Left ventricle myocardium inferior (tissue), 1 donor: ENCODE data around the gene CES4A. TPM values are rescaled to one million over a fixed set of nuclear protein-coding genes. Genes with fewer than 3 reads are reported as not detected.
"Not testable (repeated sequence)": the region's sequence is repeated elsewhere in the genome, so short reads cannot be mapped to it uniquely, and the experiment has no call there.

Experiments
- DNase-seq: peaks from one replicate; pipeline ENCODE4 v3.0.0-alpha.2; 2020
- H3K27ac ChIP-seq: fragments of 200-600 bp; replicated peaks from 2 replicates; pipeline ENCODE4 v1.8.0; 2021
- H3K27me3 ChIP-seq: fragments of 200-600 bp; 2 replicates; pipeline ENCODE4 v1.8.0; 2021; ENCODE audit warnings: low read depth
- H3K36me3 ChIP-seq: fragments of 200-600 bp; 2 replicates; pipeline ENCODE4 v1.8.0; 2021
- H3K4me1 ChIP-seq: fragments of 200-600 bp; 2 replicates; pipeline ENCODE4 v1.8.0; 2021
- H3K4me3 ChIP-seq: fragments of 200-600 bp; 2 replicates; pipeline ENCODE4 v1.8.0; 2021; ENCODE audit warnings: mild to moderate bottlenecking, moderate library complexity
- H3K9me3 ChIP-seq: fragments of 200-600 bp; replicated peaks from 2 replicates; pipeline ENCODE4 v1.8.0; 2021
- intact Hi-C: fragments of 100-400 bp; cut with micrococcal nuclease; formaldehyde crosslinking; loops from one replicate; pipeline ENCODE4 v1.11.0; 2022
- total RNA-seq: library from RNA; stranded (reverse); fragmentation: NEBNext Ultra II Directional; extraction: Animal tissue kit (Norgen Biotek cat#: 25700); gene quantifications from one replicate; pipeline ENCODE4 v1.2.1, GENCODE V29; 2021
- TF ChIP-seq, protein P1 (sequence below): fragments of 200-600 bp; IDR thresholded peaks from 2 replicates; pipeline ENCODE4 v1.8.0; 2021; ENCODE audit warnings: antibody characterized with exemption, mild to moderate bottlenecking, borderline replicate concordance
- donor health status: DM: no; HTN: yes; CAD: no; lungs with severe emphysema.

The CES4A gene
- total RNA-seq, 1 donor from 2014 or later = 11.0 TPM

DNA sequence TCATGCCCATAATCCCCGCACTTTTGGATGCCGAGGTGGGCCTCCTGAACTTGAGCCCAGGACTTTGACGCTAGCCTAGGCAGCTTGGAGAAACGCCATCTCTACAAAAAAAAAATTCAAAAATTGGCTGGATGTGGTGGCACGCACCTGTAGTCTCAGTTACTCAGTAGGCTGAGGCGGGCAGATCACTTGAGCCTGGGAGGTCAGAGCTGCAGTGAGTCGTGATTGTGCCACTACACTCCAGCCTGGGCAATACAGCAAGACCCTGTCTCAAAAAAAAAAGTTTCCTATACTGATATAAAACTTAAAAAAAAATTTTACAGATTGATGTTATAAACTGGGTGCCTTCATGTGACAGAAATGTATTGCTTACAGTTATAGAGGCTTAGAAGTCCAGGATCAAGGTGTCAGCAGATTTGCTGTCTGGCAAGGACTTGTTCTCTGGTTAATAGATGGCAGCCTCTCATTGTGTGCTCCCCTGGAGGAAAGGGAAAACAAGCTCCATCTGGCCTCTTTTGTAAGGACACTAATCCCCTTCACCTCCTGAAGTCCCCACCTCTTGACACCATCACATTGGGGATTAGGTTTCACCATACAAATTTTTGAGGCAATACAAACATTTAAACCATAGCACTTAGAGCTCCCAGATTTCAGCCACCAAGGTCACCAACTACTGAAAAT lies 35.8 kb upstream of the CES4A start:
- no peaks in the 10 kb centered on the region for H3K36me3 ChIP-seq
- peaks cover 7% of the 10 kb centered on the region for H3K9me3 ChIP-seq
- peaks cover 34% of the 10 kb centered on the region for H3K27me3 ChIP-seq
- DNase-seq = no peak
- TF ChIP-seq, protein P1, sequence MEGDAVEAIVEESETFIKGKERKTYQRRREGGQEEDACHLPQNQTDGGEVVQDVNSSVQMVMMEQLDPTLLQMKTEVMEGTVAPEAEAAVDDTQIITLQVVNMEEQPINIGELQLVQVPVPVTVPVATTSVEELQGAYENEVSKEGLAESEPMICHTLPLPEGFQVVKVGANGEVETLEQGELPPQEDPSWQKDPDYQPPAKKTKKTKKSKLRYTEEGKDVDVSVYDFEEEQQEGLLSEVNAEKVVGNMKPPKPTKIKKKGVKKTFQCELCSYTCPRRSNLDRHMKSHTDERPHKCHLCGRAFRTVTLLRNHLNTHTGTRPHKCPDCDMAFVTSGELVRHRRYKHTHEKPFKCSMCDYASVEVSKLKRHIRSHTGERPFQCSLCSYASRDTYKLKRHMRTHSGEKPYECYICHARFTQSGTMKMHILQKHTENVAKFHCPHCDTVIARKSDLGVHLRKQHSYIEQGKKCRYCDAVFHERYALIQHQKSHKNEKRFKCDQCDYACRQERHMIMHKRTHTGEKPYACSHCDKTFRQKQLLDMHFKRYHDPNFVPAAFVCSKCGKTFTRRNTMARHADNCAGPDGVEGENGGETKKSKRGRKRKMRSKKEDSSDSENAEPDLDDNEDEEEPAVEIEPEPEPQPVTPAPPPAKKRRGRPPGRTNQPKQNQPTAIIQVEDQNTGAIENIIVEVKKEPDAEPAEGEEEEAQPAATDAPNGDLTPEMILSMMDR = no peak
- no peak overlapping the region for H3K27ac ChIP-seq
- peaks cover 21% of the 10 kb centered on the region for H3K4me1 ChIP-seq
- H3K4me3 ChIP-seq = no peak overlapping the region
- intact Hi-C loops = no loop called here

DNA sequence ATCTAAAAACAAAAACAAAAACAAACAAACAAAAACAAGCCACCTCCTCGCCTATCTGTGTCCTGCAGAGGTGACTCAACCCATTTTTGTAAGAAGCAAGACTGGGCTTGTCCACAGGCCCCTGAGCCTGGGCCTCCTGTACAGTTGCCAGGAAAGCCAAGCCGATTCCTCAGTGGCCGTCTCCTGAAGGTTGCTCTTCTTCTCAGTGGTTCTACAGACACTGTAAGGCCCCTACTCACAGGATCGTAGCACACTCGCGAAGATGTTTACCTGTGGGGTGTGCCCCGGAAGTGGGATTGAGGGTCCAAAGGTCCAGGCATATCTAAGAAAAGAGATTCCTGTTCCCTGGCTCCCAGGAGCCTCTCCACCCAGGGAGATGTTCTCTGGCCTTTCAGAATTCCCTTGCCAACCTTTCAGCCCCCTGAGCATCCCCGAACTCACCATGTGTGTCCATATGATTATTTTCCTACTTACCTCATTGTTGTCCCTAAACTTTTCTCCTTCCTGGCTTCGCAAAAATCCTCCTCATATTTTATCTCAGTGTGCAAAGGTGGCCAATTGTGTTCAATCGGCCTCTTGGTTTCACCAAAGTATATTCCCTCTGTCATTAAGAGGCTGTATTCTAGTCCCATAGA lies 34.8 kb upstream of the CES4A start:
- DNase-seq = no peak
- no peaks in the 10 kb centered on the region for H3K36me3 ChIP-seq
- TF ChIP-seq, protein P1 = no peak
- H3K27ac ChIP-seq = no peak overlapping the region
- peaks cover 11% of the 10 kb centered on the region for H3K4me1 ChIP-seq
- peaks cover 34% of the 10 kb centered on the region for H3K27me3 ChIP-seq
- H3K9me3 ChIP-seq = peaks cover 7% of the 10 kb centered on the region
- intact Hi-C loops = no loop called here
- no peak overlapping the region for H3K4me3 ChIP-seq

DNA sequence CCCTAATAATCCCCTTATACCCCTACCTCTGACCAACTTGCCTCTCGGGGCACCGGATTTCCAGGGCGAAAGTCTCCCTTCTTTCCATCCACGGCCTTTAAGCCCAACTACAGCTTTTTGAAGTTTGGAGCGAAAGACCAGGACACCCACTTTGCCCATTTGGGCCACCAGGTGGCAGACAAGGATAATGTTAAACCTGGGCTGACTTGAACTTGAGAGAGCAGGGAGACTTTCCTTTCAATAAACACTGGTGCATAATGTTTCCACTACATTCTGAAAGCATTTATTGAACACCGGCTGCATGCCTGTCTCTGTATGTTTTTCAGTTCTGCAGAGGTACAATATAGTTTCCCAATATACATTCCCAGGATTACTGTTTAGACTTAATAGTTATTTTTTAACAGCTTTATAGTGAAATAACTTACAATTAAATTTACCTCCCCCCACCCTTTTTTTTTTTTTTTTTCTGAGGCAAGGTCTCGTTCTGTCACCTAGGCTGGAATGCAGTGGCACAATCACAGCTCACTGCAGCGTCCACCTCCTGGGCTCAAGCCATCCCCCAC lies 34.2 kb upstream of the CES4A start:
- Histone ChIP-seq H3K4me1 (peaks cover 5% of the 10 kb centered on the region), H3K4me3 (no peak overlapping the region), H3K27ac (no peak overlapping the region), H3K27me3 (peaks cover 34% of the 10 kb centered on the region), H3K9me3 (peaks cover 7% of the 10 kb centered on the region), H3K36me3 (no peaks in the 10 kb centered on the region)
- TF ChIP-seq, protein P1 = peak; percentile 84
- peak; percentile 68 for DNase-seq
- intact Hi-C loops = no loop called here

DNA sequence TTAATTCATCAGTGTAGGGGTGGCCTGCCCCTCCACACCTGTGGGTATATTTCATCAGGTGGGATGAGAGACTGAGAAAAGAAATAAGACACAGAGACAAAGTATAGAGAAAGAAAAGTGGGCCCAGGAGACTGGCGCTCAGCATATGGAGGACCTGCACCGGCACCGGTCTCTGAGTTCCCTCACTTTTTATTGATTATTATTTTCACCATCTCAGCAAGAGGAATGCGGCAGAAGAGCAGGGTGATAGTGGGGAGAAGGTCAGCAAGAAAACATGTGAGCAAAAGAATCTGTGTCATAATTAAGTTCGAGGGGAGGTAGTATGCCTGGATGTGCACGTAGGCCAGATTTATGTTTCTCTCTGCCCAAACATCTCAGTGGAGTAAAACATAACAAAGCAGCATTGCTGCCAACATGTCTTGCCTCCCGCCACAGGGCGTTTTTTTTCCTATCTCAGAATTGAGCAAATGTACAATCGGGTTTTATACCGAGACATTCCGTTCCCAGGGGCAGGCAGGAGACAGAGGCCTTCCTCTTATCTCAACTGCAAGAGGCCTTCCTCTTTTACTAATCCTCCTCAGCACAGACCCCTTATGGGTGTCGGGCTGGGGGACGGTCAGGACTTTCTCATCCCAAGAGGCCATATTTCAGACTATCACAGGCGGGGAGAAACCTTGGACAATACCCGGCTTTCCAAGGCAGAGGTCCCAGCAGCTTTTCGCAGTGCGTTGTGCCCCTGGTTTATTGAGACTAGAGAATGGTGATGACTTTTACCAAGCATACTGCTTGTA lies 32.8 kb upstream of the CES4A start:
- intact Hi-C loops, H3K36me3 ChIP-seq: not testable (repeated sequence)

DNA sequence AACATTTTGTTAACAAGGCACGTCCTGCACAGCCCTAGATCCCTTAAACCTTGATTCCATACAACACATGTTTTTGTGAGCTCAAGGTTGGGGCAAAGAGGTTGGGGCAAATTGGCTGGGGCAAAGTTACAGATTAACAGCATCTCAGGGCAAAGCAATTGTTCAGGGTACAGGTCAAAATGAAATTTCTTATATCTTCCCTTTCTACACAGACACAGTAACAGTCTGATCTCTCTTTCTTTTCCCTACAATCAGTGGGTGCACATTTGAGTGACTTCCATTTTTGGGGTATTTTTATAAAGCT lies 32.3 kb upstream of the CES4A start:
- intact Hi-C loops, H3K4me1 ChIP-seq, H3K4me3 ChIP-seq, H3K27ac ChIP-seq, DNase-seq, H3K9me3 ChIP-seq, H3K36me3 ChIP-seq: not testable (repeated sequence)
- peaks cover 26% of the 10 kb centered on the region for H3K27me3 ChIP-seq

More for the DNA sequence above, 32.8 kb upstream of the CES4A start:
- H3K9me3 ChIP-seq, H3K4me3 ChIP-seq, DNase-seq, H3K27ac ChIP-seq, H3K4me1 ChIP-seq: not testable (repeated sequence)
- peaks cover 29% of the 10 kb centered on the region for H3K27me3 ChIP-seq

DNA sequence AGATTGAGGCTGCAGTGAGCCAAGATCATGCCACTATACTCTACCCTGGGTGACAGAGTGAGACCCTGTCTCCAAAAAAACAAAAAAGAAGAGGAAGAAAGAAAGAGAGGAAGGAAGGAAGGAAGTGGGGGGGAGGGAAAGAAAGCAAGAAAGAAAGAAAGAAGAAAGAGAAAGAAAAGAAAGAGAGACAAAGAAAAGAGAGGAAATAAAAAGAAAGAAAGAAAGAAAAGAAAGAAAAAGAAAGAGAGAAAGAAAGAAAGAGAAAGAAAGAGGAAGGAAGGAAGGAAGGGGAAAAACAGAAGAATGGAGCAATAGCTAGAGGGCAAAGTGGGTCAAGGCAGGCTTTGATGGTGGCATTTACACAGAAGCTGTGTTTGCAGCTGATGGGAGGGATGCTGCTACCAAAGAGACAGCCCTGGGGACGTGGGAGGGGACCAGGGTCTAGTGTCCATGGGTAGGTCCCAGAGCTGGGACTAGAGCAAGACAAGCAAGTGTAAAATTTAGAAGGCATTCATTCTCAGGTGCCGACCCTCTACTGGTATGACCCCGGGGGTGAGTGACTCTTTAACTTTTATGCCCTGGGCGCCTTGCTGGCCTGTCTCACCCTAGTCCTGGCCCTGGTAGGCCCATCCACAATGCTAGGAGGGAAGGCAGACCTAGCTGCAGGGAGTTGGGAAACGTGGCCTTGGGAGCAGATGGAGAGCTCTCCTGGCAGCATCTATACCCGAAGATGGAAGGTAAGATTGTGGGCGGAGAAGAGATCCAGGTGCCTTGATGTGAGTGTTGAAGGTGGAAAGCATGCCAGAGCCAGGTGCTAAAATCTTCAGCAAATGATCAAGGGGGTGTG lies 29.3 kb upstream of the CES4A start:
- intact Hi-C loops = no loop called here
- peaks cover 4% of the 10 kb centered on the region for H3K4me1 ChIP-seq
- H3K27ac ChIP-seq = no peak overlapping the region
- no peak overlapping the region for H3K4me3 ChIP-seq
- TF ChIP-seq, protein P1 = no peak
- H3K36me3 ChIP-seq = no peaks in the 10 kb centered on the region
- DNase-seq = no peak
- no peaks in the 10 kb centered on the region for H3K27me3 ChIP-seq
- no peaks in the 10 kb centered on the region for H3K9me3 ChIP-seq
